ENCODE measurements around the gene TXNDC16.
"Not testable (repeated sequence)": the region's sequence is repeated elsewhere in the genome, so short reads cannot be mapped to it uniquely, and the experiment has no call there.

DNA sequence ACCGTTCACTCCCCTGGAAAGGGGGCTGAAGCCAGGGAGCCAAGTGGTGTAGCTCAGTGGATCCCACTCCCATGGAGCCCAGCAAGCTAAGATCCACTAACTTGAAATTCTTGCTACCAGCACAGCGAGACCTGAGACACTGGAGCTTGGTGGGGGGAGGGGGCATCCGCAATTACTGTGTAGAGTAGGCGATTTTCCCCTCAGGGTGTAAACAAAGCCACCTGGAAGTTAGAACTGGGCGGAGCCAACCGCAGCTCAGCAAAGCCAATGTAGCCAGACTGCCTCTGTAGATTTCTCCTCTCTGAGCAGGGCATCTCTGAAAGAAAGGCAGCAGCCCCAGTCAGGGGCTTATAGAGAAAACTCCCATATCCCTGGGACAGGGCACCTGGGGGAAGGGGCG lies 16.1 kb upstream of the TXNDC16 start:
- TF ChIP-seq, protein P1, sequence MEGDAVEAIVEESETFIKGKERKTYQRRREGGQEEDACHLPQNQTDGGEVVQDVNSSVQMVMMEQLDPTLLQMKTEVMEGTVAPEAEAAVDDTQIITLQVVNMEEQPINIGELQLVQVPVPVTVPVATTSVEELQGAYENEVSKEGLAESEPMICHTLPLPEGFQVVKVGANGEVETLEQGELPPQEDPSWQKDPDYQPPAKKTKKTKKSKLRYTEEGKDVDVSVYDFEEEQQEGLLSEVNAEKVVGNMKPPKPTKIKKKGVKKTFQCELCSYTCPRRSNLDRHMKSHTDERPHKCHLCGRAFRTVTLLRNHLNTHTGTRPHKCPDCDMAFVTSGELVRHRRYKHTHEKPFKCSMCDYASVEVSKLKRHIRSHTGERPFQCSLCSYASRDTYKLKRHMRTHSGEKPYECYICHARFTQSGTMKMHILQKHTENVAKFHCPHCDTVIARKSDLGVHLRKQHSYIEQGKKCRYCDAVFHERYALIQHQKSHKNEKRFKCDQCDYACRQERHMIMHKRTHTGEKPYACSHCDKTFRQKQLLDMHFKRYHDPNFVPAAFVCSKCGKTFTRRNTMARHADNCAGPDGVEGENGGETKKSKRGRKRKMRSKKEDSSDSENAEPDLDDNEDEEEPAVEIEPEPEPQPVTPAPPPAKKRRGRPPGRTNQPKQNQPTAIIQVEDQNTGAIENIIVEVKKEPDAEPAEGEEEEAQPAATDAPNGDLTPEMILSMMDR (conservative IDR thresholded peaks at IDR 0.05; ENCODE audit: low read length), result not testable (repeated sequence)
- not testable (repeated sequence) for TF ChIP-seq EZH2phosphoT487 (IDR thresholded peaks at IDR 0.05; ENCODE audit: borderline replicate concordance, low read depth, low read length)

All from OCI-LY7 (cell line).